HG02840 (cell line): ENCODE measurements around the gene MIB1.

Experiments used
- ATAC-seq: cut with Tn5 transposase; IDR thresholded peaks from one replicate; pipeline ENCODE4 v1.9.1; 2021; ENCODE audit warnings: mild to moderate bottlenecking, moderate library complexity, moderate number of reproducible peaks; ENCODE audit not compliant: unreplicated experiment, low FRiP score

Gene MIB1

GRCh38 chr18:21865043-21865442 lies 124.5 kb downstream of the MIB1 start:
- no peak for ATAC-seq

GRCh38 chr18:21868770-21869169 lies 128.2 kb downstream of the MIB1 start:
- no peak for ATAC-seq

GRCh38 chr18:21889570-21889969 lies 149.0 kb downstream of the MIB1 start:
- ATAC-seq: no peak

DNA sequence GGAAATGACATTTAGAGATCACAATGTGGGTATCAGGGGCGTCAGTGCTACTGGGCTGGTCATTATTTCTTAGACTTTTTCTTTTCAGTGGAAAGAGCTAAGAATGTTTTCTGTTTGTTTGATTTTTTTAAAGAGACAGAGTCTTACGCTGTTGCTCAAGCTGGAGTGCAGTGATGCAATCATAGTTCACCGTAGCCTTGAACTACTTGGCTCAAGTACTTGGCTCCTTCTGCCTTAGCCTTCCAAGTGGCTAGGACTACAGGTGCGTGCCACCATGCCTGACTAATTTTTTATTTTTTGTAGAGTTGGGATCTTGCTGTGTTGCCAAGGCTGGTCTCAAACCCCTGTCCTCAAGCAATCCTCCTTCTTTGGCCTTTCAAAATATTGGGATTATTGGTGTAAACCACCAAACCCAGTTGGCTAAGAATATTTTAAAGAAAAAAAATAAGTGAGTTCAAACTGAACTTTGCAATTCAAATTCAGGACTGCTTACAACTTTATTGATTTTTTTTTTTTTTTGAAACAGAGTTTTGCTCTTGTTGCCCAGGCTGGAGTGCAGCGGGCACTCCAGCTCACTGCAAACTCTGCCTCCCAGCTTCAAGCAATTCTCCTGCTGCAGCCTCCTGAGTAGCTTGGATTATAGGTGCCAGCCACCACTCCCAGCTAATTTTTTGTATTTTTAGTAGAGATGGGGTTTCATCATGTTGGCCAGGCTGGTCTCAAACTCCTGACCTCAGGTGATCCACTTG lies 154.2 kb downstream of the MIB1 start:
- ATAC-seq: no peak

GRCh38 chr18:21896732-21897336 lies 156.2 kb downstream of the MIB1 start:
- no peak for ATAC-seq

- no peak for ATAC-seq
Measured at GRCh38 chr18:21897811-21898210, 157.2 kb downstream of the MIB1 start.

DNA sequence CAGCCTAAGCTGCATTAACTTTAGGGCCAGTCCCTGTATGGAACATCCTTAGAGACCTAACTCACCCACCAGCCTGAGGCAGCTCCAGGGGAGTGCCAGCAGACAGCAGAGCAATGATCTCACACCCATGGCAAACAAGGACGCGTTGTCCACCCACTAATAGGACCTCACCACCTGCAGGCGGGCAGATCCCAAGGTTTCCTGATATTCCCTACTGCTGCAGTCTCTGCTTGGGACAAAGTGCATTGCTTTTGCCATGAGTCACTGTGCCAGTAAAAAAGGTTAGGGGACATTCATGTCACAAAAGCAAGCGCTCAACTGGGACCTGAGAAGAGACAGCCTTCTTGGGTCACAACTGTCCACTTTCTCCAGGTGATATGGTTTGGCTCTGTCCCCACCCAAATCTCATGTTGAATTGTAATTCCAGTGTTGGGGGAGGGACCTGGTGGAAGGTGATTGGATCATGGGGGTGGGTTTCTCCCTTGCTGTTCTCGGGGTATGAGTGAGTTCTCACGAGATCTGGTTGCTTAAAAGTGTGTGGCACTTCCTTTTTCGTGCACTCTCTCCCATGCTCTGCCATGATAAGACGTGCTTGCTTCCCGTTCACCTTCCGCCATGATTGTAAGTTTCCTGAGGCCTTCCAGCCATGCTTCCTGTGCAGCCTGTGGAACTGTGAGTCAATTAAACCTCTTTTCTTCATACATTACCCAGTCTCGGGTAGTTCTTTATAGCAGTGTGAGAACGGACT lies 160.2 kb downstream of the MIB1 start:
- no peak for ATAC-seq

DNA sequence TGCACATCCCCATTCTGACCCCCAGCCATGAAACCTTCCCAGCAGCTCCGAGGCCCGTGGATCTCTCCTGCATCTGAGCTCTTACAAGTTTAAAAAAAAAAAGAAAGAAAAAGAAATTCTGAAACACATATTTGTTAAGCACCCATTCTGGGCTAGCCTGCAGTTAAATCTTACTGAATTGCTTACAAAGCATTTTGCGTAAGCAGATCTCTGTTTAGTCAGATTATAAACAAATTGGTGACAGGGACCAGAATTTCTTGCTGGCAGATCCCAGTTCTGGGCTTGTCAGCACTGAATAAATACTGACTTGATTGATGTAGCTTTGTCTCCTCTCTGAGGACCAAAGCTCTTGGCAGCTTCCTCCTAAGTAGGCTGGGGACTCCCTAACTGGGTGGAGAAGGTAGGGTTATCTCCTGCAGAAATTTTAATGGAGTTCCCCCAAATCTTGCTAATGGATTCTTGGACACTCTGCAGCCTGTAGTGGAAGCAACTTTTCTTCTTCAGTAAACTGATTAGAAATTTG lies 160.9 kb downstream of the MIB1 start:
- ATAC-seq: no peak

- no peak for ATAC-seq
Measured at GRCh38 chr18:21903709-21904108, 163.1 kb downstream of the MIB1 start.

DNA sequence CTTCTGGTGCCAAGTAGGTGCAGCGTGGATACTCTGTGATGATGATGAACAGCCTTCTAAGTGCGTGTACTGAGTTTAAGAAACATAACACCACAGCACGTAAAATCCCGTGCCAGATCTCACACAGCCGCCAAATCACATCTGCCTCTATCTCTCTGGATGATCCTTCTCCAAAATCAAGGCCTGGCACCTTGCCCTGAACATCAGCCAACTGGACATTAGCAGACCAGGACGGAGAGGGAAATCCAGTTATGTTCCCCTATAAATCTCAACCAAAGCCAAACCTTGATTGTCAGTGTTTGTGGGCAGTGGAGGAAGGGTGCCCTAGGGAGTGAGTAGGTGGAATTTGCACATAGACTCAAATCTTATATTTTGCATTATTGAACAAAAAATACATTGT lies 164.3 kb downstream of the MIB1 start:
- ATAC-seq: no peak

- ATAC-seq: no peak
Measured at GRCh38 chr18:21907451-21907850, 166.9 kb downstream of the MIB1 start.

GRCh38 chr18:21908711-21909110 lies 168.1 kb downstream of the MIB1 start:
- no peak for ATAC-seq

- ATAC-seq: no peak
Measured at GRCh38 chr18:21910906-21911305, 170.3 kb downstream of the MIB1 start.

- no peak for ATAC-seq
Measured at GRCh38 chr18:21911551-21911950, 171.0 kb downstream of the MIB1 start.

DNA sequence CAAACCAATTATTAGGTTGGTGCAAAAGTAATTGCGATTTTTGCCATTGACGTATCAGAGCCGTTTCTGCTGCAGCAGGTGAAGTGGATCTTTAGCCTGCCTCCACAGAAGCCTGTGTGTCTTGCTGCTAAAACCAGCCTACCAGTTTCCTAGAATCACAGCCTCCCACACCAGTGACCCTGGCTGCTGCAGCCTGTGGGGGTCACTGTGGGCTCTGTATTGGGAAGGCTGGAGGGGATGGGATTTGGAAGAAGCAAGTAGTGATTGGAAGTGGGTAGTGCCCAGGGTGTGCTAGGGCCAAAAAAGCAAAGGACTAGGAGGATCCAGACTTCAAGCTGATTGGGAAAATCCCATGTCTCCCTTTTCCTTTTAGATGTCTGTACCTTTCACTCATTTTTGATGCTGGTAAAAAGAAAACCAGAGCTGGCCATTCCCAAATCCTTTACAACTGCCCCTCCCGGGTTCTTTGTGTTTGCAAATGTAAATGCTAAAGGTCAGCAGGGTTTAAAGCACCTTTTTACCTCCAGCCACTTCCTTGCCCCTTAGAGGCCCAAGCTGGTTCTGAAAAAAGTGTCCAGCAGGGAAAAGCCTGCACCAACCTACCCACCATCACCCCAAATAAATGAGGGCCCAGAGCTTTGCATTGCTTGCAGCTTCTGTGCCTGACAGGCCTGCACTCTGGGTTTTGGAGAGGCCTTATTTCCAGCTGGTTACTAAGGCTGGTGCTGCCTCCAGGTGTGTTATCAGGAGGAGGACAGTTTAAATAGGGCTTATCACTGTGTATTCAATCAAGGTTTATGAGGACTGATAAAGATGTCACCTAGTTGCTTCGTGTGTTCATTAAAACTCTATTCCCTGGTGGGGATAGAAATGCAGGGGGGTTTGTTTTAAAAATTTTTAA lies 172.0 kb downstream of the MIB1 start:
- no peak for ATAC-seq

DNA sequence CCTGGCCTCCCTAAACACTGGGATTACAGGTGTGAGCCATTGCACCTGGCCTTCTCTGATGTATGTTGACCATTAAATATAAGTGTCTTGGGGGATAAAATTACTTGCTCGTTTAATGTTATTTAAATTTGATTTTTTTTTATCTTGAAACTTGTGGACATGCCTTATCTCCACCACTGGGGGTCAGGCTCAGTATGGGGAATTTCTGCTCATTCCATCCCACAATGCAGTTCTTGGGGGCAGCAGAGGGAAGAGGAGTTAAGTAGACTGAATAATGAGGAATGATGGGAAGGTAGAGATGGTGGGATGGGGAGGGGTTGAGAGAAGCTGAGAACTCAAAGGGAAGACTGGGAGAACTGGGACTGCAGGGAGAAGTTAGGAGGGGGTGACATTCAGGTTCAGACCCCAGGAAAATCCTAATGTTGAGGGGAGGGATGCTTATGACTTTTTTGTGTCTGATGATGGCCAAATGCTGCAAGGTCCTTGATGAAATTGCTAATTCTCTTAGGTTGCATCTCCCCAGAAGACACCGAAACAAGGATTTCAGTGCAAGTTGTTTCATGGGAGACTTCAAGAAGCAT lies 174.2 kb downstream of the MIB1 start:
- no peak for ATAC-seq

- ATAC-seq: no peak
Measured at GRCh38 chr18:21915546-21915945, 175.0 kb downstream of the MIB1 start.

- no peak for ATAC-seq
Measured at GRCh38 chr18:21916594-21916993, 176.0 kb downstream of the MIB1 start.

DNA sequence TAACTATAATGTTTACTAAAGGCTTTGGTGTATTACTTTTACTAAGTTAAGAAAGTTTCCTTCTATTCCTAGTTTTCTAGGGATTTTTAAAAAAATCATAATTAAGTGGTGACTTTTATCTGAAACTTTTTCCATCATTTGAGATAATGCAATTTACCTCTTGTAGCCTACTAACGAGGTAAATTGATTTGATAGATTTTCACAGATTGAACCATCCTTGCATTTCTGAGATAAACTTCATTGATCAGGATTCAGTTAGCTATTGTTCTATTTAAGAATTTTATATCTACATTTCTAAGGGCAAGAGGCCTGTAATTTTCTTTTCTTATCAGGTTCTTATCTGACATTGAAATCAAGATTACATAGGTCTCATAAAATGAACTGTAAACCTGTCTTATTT lies 178.1 kb downstream of the MIB1 start:
- ATAC-seq: no peak
